ENCODE measurements around the gene CASP9.
"Not testable (repeated sequence)": the region's sequence is repeated elsewhere in the genome, so short reads cannot be mapped to it uniquely, and the experiment has no call there.

The CASP9 gene

GRCh38 chr1:15468145-15468544, 55.9 kb downstream of the CASP9 start:
- DNase-seq: no peak

DNA sequence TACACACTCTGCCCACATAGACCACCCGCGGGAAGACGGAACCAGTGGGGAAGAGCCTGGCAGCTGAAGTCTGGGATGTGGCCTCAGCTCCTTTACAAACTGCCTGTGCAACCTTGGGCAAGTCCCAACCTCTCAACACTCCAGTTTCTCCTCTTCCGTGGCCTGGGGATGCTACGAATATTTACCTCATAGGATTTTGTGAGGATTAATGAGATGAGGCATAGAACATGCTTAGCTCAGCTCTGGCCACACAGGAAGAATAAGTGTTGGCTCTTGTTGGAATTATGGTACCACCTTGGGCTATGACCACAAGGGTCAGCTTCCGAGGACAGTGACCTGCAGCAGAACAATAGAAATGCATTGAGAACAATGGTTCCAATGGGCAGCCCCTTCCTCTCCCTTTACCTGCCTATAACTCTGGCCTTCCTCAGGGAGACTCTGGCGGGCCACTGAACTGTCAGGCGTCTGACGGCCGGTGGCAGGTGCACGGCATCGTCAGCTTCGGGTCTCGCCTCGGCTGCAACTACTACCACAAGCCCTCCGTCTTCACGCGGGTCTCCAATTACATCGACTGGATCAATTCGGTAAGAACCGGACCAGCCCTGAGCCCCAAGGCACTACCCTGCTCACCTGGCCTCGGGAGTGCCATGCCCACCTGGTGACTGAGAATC, 56.9 kb downstream of the CASP9 start:
- not testable (repeated sequence) for DNase-seq

DNA sequence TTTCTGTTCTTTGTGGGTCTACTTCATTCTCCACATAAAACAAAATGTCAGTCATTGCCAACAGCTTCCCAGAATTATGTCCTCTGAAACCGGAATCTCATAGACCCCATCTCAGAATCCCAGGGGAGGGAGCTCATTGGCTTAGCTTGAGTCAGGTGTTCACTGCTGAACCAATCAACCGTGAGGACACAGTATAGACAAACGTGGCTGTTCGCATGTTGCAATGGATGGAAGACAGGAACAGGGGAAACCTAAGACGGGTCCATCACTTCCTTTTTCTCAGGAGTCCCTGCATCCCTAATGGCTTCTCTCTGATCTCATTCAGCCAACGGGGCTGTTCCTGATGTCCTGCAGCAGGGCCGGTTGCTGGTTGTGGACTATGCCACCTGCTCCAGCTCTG, 58.3 kb downstream of the CASP9 start:
- DNase-seq: no peak

GRCh38 chr1:15463926-15464322, 60.1 kb downstream of the CASP9 start:
- DNase-seq: not testable (repeated sequence)

DNA sequence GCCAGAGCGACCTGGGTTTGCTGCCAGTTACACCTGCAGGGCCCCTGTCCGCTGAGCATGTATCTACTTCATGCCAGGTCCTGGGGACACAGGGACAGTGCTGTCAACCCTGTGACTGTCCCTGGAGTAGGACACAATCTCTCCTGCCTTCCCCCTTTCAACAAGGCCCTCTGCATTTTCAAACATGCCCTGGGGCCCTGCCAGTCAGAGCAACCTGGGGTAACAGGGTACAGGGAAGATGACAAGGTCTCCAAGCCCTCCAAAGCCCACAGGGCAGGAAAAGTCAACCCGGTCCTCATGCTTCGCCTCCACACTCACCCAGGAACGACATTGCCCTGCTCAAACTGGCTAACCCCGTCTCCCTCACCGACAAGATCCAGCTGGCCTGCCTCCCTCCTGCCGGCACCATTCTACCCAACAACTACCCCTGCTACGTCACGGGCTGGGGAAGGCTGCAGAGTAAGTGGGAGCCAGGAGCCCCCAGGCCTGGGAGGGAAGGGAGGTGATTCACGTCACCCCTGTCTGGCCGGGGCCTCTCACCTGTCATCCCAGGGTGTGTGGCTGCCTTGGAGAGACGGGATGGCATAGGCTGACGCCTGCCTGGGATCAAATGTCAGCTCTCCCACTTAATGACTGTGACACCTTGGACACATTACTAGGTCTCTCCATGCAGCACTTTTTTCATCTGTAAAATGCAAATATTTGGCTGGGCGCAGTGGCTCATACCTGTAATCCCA, 60.8 kb downstream of the CASP9 start:
- not testable (repeated sequence) for DNase-seq

DNA sequence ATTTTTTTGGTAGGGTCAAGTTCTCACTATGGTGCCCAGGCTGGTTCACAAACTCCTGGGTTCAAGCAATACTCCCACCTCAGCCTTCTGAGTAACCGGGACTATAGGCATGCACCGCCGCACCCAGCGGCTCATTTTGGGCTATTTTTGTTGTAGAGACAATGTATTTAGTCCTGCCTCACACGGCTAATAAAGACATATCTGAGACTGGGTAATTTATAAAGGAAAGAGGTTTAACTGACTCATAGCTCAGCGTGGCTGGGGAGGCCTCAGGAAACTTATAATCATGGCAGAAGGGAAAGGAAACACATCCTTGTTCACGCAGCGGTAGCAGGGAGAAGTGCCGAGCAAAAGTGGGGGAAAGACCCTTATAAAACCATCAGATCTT, 63.3 kb downstream of the CASP9 start:
- DNase-seq: no peak

GRCh38 chr1:15459771-15460707, 64.0 kb downstream of the CASP9 start:
- DNase-seq: no peak

GRCh38 chr1:15458388-15458787, 65.6 kb downstream of the CASP9 start:
- DNase-seq: not testable (repeated sequence)

DNA sequence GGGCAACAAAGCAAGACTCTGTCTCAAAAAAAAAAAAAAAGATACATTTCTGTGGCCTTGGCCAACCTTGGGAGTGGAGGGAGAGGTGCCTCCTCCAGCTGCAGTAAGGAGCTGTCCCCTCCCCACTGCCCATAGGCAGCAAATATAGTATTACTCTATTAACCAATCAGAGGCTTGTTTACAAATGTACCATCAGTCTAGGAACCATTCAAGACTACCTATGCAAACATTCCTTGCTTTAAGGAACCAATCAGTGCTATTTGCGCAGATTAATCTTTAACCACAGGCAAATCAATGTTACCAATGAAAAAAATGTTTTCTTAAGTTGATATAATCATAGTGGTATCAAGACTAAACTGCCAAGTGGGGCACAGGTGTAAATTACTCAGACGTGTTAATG, 66.4 kb downstream of the CASP9 start:
- no peak for DNase-seq

DNA sequence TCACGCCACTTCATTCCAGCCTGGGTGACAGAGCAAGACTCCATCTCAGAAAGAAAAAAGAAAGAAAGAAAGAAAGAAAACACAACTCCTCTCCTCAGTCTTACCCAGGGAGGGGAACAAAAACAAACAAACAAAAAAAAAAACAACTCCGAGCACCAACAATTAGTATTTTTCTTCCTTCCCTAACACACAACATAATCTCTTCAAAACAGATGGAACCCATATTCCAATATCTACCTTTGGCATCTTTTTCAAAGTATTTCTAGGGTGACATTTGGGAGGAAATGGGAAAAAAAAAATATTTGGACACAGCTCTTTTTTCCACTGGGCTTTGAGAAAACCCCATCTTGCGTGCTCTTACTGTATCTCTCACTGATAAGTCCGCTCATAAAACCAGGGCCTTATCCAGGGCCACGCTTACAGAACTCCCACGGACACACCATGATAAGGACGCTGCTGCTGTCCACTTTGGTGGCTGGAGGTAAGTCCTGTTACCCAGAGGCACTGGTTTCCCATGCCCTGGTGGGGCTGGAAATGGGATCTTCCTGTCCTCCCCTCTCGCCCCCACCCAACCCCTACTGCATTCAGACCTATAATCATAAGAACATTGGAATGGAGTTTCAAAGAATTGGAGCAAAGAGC, 67.6 kb downstream of the CASP9 start, which contains the start of gene CELA2A:
Gene CELA2A, plus strand, starts transcription at position 420 of the 642 bp plus-strand sequence. Its CDS starts 22 bp downstream, at position 442.
- no peak for DNase-seq

- no peak for DNase-seq
Measured at GRCh38 chr1:15455522-15455921, 68.5 kb downstream of the CASP9 start.

DNA sequence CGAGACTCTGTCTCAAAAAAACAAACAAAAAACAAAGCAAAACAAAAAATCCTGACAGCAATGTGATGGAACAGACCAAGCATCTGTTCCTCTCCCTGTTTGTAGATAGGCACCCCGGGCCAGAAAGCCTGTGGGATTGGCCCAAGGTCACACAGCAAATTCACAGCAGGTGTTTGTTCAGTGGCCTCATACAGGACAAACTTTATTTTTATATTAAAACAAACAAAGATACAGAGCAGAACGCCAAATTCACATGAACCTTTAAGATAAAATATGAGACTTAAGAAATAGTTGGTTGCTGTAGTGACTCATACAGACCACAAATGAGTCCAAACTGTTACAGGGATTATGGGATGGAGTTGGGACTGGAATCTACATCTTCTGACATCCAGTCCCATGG, 69.8 kb downstream of the CASP9 start:
- no peak for DNase-seq

DNA sequence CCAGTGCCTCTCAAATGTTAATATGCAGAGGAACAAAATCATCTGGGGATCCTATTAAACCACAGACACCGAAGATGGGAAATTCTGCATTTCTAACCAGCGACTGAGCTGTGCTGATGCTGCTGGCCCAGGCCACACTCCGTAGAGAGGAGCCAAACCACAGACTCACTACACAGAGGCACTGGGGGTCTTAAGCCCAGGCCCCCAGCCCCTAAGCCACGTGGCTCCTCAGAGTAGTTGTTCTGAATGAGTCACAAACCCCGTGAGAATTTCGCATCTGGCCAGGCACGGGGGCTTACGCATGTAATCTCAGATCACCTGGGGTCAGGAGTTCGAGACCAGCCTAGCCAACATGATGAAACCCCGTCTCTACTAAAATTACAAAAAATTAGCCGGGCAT, 70.3 kb downstream of the CASP9 start:
- no peak for DNase-seq

DNA sequence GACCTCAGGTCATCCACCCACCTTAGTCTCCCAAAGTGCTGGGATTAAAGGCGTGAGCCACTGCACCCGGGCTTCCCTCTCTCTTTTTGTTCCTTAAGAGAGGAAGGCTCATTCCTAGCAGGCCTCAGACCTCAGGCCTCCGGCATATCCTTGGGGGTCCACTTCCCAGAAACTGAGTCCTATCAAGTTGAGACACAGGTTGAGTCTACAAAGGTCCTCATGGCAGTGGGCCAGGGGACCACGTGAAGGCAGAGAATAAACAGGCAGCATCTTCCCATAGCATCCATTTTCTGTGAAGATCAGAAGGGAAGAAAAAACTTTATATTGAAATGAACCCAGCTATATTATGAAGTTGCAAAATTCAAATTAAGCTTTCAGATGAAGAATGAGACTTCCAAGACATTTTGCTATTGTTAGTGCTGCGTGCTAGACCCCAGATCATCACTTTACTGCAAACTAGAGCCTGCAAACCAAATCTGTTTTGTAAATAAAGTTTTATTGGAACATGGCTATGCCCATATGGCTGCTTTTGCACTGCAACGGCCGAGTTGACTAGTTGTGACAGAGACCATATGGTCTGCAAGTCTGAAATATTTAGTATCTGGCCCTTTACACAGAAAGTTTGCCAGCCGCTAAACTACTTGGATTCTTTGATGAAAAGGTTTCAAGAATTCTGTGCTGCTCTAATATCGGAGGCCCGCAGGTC, 71.0 kb downstream of the CASP9 start:
- DNase-seq: no peak

DNA sequence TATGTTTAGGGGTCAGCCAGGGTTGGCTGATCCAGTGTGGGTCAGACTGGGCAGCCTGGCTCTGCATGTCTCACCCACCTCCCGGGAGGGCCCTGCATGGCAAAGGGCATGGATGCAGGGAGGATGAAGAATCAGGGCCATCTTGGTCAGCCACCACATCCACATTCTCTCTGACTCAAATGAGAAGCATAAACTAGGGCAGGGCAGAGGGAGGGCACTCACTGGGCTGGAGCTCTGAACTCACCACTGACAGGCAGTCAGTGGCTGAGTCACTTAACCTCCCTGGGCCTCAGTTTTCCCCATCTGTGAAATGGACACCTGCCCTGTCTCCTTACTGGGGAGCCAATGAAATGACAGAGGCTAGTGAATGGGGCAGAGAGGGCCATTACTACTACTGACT, 71.8 kb downstream of the CASP9 start:
- no peak for DNase-seq

DNA sequence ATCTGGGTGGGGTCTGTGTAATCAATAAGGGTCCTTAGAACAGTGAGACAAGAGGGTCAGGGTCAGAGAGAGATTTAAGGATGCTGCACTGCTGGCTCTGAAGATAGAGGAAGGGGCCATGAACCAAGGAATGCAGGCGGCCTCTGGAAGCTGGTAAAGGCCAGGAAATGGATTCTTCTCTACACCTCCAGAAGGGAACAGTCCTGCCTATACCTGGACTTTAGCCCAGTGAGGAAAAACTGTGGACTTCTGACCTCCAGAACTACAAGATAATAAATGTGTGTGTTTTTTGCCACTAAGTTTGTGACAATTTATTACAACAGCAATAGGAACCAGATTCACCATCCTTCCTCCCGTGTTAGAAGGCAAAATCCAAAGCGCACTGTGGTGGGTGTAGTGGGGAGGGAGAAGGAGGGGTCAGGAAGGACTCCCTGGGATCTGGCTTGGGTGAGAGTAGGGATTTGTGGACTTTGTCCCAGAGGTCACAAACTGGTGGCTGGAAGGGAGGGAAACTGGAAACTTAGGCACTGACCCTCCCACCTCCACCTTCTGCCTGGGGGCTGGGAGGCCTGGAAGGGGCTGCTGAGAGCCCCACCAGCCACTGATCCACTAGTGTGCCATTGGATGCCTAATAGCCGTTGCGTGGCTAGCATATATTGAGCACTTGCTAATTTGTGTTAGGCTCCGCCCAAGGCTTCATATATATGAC, 72.8 kb downstream of the CASP9 start:
- DNase-seq: no peak

- no peak for DNase-seq
Measured at GRCh38 chr1:15449567-15449966, 74.4 kb downstream of the CASP9 start.

DNA sequence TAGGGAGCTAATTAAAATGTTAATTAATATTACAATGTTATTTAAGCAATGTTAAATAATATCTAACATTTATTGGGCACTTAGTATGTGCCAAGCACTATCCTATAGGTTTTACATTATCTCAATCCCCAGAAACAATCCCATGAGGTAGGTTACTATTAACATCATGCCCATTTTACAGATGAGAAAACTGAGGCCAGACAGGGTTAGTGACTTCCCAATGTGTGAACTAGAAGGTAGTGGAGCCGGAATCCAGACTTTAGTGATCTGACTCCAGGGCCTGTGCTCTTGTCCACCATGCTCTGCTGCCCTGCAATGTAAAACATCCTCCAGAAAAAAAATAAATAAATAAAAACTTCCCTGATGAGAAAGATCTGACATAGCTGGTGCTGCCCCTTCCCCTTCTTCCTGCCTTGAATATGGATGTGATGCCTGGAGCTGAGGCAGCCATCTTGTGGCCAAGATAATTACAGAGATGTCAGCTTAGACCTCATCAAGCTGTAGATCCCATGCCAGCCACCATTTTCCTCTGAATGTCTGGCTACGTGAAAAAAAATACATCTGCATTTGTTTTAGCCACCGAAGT, 75.0 kb downstream of the CASP9 start:
- DNase-seq: no peak

- no peak for DNase-seq
Measured at GRCh38 chr1:15446212-15446611, 77.8 kb downstream of the CASP9 start.

GRCh38 chr1:15445390-15446122, 78.5 kb downstream of the CASP9 start:
- no peak for DNase-seq
